ENCODE data around the gene TNS3.

DNA sequence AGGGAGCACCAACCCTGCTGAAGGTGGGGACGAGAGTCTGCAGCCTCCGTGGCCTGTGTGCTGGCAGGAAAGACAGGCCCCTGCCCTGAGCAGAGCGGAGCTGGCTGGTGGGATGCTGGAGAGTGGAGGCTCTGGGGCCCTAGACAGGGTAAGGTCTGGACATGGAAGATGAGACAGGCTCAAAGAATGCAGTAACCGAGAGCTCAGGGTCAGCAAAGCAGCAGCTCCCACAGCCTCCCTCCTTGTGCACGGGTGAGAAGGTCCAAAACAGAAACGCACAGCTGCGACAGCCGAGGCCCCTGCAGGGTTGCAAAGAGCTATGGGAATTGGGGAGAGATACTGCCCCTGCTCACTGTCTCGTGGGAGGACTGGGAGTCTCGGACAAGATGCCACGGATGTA is 80.5 kb downstream of the TNS3 start:
- TF ChIP-seq POLR2A (IDR thresholded peaks at IDR 0.05; ENCODE audit: extremely low read depth, insufficient read length) (no peak), MYC (IDR thresholded peaks at IDR 0.05; ENCODE audit: low read depth, low read length) (no peak)
- TF ChIP-seq, protein P1, sequence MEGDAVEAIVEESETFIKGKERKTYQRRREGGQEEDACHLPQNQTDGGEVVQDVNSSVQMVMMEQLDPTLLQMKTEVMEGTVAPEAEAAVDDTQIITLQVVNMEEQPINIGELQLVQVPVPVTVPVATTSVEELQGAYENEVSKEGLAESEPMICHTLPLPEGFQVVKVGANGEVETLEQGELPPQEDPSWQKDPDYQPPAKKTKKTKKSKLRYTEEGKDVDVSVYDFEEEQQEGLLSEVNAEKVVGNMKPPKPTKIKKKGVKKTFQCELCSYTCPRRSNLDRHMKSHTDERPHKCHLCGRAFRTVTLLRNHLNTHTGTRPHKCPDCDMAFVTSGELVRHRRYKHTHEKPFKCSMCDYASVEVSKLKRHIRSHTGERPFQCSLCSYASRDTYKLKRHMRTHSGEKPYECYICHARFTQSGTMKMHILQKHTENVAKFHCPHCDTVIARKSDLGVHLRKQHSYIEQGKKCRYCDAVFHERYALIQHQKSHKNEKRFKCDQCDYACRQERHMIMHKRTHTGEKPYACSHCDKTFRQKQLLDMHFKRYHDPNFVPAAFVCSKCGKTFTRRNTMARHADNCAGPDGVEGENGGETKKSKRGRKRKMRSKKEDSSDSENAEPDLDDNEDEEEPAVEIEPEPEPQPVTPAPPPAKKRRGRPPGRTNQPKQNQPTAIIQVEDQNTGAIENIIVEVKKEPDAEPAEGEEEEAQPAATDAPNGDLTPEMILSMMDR (IDR thresholded peaks at IDR 0.05; ENCODE audit: low read depth, low read length): no peak
